ENCODE results near the gene PRG3. TPM values are rescaled to one million over a fixed set of nuclear protein-coding genes. Genes with fewer than 3 reads are reported as not detected.

The PRG3 gene
- total and polyA plus RNA-seq, 9 of the 15 experiments (the other 6 are each of a cell fraction or from before 2014, with no cell fraction given) = 0.18 to 0.55 (median 0.38) TPM; not detected in 6

- TF ChIP-seq BCLAF1 (IDR thresholded peaks at IDR 0.05; ENCODE audit: borderline replicate concordance in 1 of 2, control insufficient read depth in 1 of 2, low read depth in 2 of 2, low read length in 1 of 2) = no peak
Measured at GRCh38 chr11:57390535-57390934, 9.6 kb upstream of the PRG3 start, which contains the start of gene PRG2 (continued).

- Histone ChIP-seq H3K27ac (ENCODE audit: extremely low read depth, low read depth, low read length) (no peak overlapping the region), H3K9me3 (replicated peaks; ENCODE audit: control insufficient read depth, insufficient read depth, low read depth, low read length) (no peaks in the 10 kb centered on the region), H3K9me1 (ENCODE audit: control insufficient read depth, insufficient read depth, low read length) (no peaks in the 10 kb centered on the region), H3K9ac (ENCODE audit: insufficient read depth in 1 of 2, low read depth in 2 of 2, low read length in 2 of 2) (peak overlapping the region in 1 of 2 experiments; percentile 38; a peak in 1 of 4 replicates), H4K20me1 (replicated peaks; ENCODE audit: control insufficient read depth, insufficient read depth, low read length) (no peaks in the 10 kb centered on the region), H2AFZ (ENCODE audit: low read depth, low read length) (no peak overlapping the region), H3K4me1 (replicated peaks in 1 of 2; ENCODE audit: control insufficient read depth in 2 of 2, insufficient read depth in 2 of 2, low read length in 2 of 2) (peaks cover 37 to 65% of the 10 kb centered on the region in 2 experiments), H3K4me2 (ENCODE audit: insufficient read depth, low read length) (peak overlapping the region; percentile 29; the same call in 1 of the 2 replicates), H3K79me2 (ENCODE audit: control insufficient read depth, insufficient read depth, low read length) (no peaks in the 10 kb centered on the region), H3K4me3 (no peak overlapping the region), H3K36me3 (ENCODE audit: control insufficient read depth, insufficient read depth, low read length) (no peaks in the 10 kb centered on the region), H3K27me3 (ENCODE audit: control insufficient read depth in 2 of 2, insufficient read depth in 2 of 2, low read length in 2 of 2) (no peaks in the 10 kb centered on the region)
- DNase-seq (ENCODE audit: extremely low read depth in 1 of 4, low spot score in 3 of 4) = peak in 3 of 4 experiments; percentile 34 to 40 (median 39)
- 46% methylated on average over 11 of the region's 16 CpGs for WGBS (ENCODE audit: insufficient coverage, low coverage, missing lambda C conversion rate)
- POLR2A ChIA-PET = interaction anchor here (1.0 to 1.6 kb wide), 2 partner anchors 12 to 15 kb away, joined by 3 to 5 read pairs; no protein-coding TSS in a partner anchor
- peak; percentile 64 for ATAC-seq
- CTCF ChIA-PET (ENCODE audit: low intra/inter-chr PET ratio) = no interaction called here
- no TSS peak for BruUV-seq (replicated peaks)
- intact Hi-C loops (cut with micrococcal nuclease) (loop anchor here (2.0 kb wide), 1 partner anchor 37 kb away; no protein-coding TSS in a partner anchor), in situ Hi-C loops (cut with MboI) (no loop called here)
- no peak for FAIRE-seq
- TF ChIP-seq CTCF (IDR thresholded peaks at IDR 0.05 in 2 of 3, conservative IDR thresholded peaks at IDR 0.05 in 1 of 3; ENCODE audit: insufficient read depth in 2 of 3, low read depth in 1 of 3, low read length in 3 of 3) (peak in 2 of 3 experiments; percentile 35 to 42; a peak in 2 of 6 replicates), ZNF75A (CRISPR knock-in tag; IDR thresholded peaks at IDR 0.05) (0 out of 2 replicates have a peak, but pooled peaks have one; percentile 44), EHMT2 (IDR thresholded peaks at IDR 0.05) (0 out of 2 replicates have a peak, but pooled peaks have one; percentile 17), ZNF586 (CRISPR knock-in tag; conservative IDR thresholded peaks at IDR 0.05) (no peak), ARID1B (IDR thresholded peaks at IDR 0.05) (no peak), KAT2B (IDR thresholded peaks at IDR 0.05; ENCODE audit: low read depth, low read length) (no peak), CTBP1 (IDR thresholded peaks at IDR 0.05; ENCODE audit: borderline replicate concordance) (peak; percentile 34; the same call in 1 of the 2 replicates), RAD21 (CRISPR knock-in tag; conservative IDR thresholded peaks at IDR 0.05 in 1 of 2, IDR thresholded peaks at IDR 0.05 in 1 of 2) (peak in 1 of 2 experiments; percentile 48; a peak in 3 of 4 replicates), EGR1 (conservative IDR thresholded peaks at IDR 0.05) (peak; percentile 50)
Measured at GRCh38 chr11:57387289-57388030, 6.5 kb upstream of the PRG3 start.

Measured in K562 (cell line).